A549 (cell line): ENCODE measurements around the gene PROSER1.

ENCODE experiments used
- TF ChIP-seq, protein P1 (sequence below): fragments of >200 bp; sonication (Bioruptor Twin); formaldehyde crosslinking; IDR thresholded peaks from 3 replicates; pipeline ENCODE4 v1.5.1; 2016
- TF ChIP-seq, protein P2 (sequence below): fragments of 200-600 bp; sonication (generic); IDR thresholded peaks from 2 replicates; pipeline ENCODE4 v1.6.1; 2016; ENCODE audit warnings: antibody characterized with exemption, mild to moderate bottlenecking, moderate library complexity

DNA sequence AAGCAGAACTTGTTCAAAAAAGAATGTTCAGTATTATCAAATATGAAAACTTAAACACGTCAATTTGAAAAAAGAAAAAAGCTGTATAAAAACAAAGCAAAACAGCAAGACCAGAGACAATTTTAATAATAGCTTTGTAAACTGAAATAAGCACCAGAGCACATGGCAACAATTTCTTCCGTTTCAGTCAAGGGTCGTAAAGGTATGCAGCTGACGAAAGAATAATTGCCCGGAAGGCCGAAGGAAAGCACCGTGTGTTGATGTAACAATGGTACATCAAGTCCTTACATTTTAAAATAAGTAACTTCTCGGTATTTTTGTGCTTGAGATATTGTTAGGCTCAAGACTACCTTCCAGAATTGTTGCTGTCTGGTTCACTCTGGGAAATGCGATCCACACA lies 1.7 kb downstream of the PROSER1 start:
- TF ChIP-seq, protein P1, sequence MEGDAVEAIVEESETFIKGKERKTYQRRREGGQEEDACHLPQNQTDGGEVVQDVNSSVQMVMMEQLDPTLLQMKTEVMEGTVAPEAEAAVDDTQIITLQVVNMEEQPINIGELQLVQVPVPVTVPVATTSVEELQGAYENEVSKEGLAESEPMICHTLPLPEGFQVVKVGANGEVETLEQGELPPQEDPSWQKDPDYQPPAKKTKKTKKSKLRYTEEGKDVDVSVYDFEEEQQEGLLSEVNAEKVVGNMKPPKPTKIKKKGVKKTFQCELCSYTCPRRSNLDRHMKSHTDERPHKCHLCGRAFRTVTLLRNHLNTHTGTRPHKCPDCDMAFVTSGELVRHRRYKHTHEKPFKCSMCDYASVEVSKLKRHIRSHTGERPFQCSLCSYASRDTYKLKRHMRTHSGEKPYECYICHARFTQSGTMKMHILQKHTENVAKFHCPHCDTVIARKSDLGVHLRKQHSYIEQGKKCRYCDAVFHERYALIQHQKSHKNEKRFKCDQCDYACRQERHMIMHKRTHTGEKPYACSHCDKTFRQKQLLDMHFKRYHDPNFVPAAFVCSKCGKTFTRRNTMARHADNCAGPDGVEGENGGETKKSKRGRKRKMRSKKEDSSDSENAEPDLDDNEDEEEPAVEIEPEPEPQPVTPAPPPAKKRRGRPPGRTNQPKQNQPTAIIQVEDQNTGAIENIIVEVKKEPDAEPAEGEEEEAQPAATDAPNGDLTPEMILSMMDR: no peak
- TF ChIP-seq, protein P2, sequence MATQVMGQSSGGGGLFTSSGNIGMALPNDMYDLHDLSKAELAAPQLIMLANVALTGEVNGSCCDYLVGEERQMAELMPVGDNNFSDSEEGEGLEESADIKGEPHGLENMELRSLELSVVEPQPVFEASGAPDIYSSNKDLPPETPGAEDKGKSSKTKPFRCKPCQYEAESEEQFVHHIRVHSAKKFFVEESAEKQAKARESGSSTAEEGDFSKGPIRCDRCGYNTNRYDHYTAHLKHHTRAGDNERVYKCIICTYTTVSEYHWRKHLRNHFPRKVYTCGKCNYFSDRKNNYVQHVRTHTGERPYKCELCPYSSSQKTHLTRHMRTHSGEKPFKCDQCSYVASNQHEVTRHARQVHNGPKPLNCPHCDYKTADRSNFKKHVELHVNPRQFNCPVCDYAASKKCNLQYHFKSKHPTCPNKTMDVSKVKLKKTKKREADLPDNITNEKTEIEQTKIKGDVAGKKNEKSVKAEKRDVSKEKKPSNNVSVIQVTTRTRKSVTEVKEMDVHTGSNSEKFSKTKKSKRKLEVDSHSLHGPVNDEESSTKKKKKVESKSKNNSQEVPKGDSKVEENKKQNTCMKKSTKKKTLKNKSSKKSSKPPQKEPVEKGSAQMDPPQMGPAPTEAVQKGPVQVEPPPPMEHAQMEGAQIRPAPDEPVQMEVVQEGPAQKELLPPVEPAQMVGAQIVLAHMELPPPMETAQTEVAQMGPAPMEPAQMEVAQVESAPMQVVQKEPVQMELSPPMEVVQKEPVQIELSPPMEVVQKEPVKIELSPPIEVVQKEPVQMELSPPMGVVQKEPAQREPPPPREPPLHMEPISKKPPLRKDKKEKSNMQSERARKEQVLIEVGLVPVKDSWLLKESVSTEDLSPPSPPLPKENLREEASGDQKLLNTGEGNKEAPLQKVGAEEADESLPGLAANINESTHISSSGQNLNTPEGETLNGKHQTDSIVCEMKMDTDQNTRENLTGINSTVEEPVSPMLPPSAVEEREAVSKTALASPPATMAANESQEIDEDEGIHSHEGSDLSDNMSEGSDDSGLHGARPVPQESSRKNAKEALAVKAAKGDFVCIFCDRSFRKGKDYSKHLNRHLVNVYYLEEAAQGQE: no peak
